HepG2 (cell line): Measurements from ENCODE around the gene NAA38. TPM values are rescaled to one million over a fixed set of nuclear protein-coding genes. Genes with fewer than 3 reads are reported as not detected.

Experiments used
- AKNA ChIP-seq: sonication (generic); formaldehyde crosslinking; IDR thresholded peaks from 2 replicates; pipeline ENCODE4 v1.4.0; 2020; ENCODE audit warnings: missing genetic modification reagents, borderline replicate concordance
- FOXP1 ChIP-seq, 2 experiments: fragments of 450-650 bp in 1 of 2; IDR thresholded peaks; 2 replicates each; pipeline ENCODE4 v1.6.1; 2017 to 2018; ENCODE audit warnings: antibody characterized with exemption in 1 of 2
- IKZF4 ChIP-seq: sonication (generic); formaldehyde crosslinking; IDR thresholded peaks from 2 replicates; pipeline ENCODE4 v1.5.1; 2020; ENCODE audit warnings: borderline replicate concordance, mild to moderate bottlenecking, low read depth, missing genetic modification reagents; ENCODE audit errors: not compliant biosample characterization
- KLF15 ChIP-seq: sonication (generic); formaldehyde crosslinking; IDR thresholded peaks from 2 replicates; pipeline ENCODE4 v1.8.1; 2023; ENCODE audit warnings: borderline replicate concordance, mild to moderate bottlenecking, inconsistent platforms, missing genetic modification reagents, mixed read lengths
- MAFG ChIP-seq: sonication (generic); formaldehyde crosslinking; IDR thresholded peaks from 2 replicates; pipeline ENCODE4 v1.5.1; 2020; ENCODE audit warnings: mild to moderate bottlenecking, missing genetic modification reagents
- MYNN ChIP-seq: sonication (generic); formaldehyde crosslinking; IDR thresholded peaks from 2 replicates; pipeline ENCODE4 v1.4.0; 2020; ENCODE audit warnings: mild to moderate bottlenecking, low read depth, missing genetic modification reagents
- NCOA2 ChIP-seq: sonication (generic); formaldehyde crosslinking; IDR thresholded peaks from 2 replicates; pipeline ENCODE4 v1.8.0; 2022; ENCODE audit warnings: inconsistent platforms
- NR2F6 ChIP-seq, 2 experiments: IDR thresholded peaks; 2 replicates each; pipeline ENCODE4 v1.6.1; 2016; ENCODE audit warnings: antibody characterized with exemption in 1 of 2, mild to moderate bottlenecking in 1 of 2
- RARG ChIP-seq: sonication (generic); formaldehyde crosslinking; IDR thresholded peaks from 2 replicates; pipeline ENCODE4 v1.4.0; 2020; ENCODE audit warnings: low read depth, mild to moderate bottlenecking, missing genetic modification reagents
- ZBTB1 ChIP-seq: sonication (generic); formaldehyde crosslinking; IDR thresholded peaks from 2 replicates; pipeline ENCODE4 v1.4.0; 2020; ENCODE audit warnings: missing genetic modification reagents, borderline replicate concordance
- ZFP1 ChIP-seq: IDR thresholded peaks from 2 replicates; pipeline ENCODE4 v1.6.1; 2016
- ZNF274 ChIP-seq: sonication (generic); formaldehyde crosslinking; IDR thresholded peaks from 2 replicates; pipeline ENCODE4 v1.5.1; 2020; ENCODE audit warnings: mild to moderate bottlenecking, missing genetic modification reagents
- ZNF792 ChIP-seq: IDR thresholded peaks from 2 replicates; pipeline ENCODE4 v1.6.1; 2016
- polyA plus RNA-seq, 8 experiments: library from polyadenylated mRNA; depleted of rRNA in 3 of 8; stranded (reverse) in 7 of 8; unstranded in 1 of 8; fragments of >200 nt; fragmentation: Illumina TruSeq in 4 of 8; extraction: Trizol in 4 of 8; gene quantifications; 2 replicates each; pipeline versions ENCODE4 v1.2.1 to v1.2.3, GENCODE V29; 2011 to 2016; ENCODE audit warnings: low read depth in 4 of 8, missing spikeins in 1 of 8, mixed read lengths in 1 of 8; ENCODE audit not compliant: insufficient read depth in 1 of 8
- total RNA-seq, 5 experiments: library from RNA; depleted of rRNA; stranded (reverse); fragments of >200 nt; fragmentation: Illumina TruSeq; extraction: Trizol; gene quantifications; 2 replicates each; pipeline ENCODE4 v1.2.3, GENCODE V29; 2016; ENCODE audit warnings: low read depth in 1 of 5
- TF ChIP-seq, protein P1 (sequence below): IDR thresholded peaks from 2 replicates; pipeline ENCODE4 v1.6.1; 2018; ENCODE audit warnings: missing genetic modification reagents
- TF ChIP-seq, protein P2 (sequence below): sonication (generic); formaldehyde crosslinking; IDR thresholded peaks from 2 replicates; pipeline ENCODE4 v1.9.0; 2022; ENCODE audit warnings: missing genetic modification reagents, mild to moderate bottlenecking, borderline replicate concordance
- TF ChIP-seq, protein P3 (sequence below): sonication (generic); formaldehyde crosslinking; IDR thresholded peaks from 2 replicates; pipeline ENCODE4 v1.4.0; 2020; ENCODE audit warnings: mild to moderate bottlenecking, missing genetic modification reagents

The NAA38 gene
- total and polyA plus RNA-seq, 2 of the 13 experiments (the other 11 are each of a cell fraction or from before 2014, with no cell fraction given): 46.9 to 91.6 TPM

- TF ChIP-seq ZNF792 (CRISPR knock-in tag) (no peak), MAFG (CRISPR knock-in tag) (no peak), AKNA (CRISPR knock-in tag) (no peak), MYNN (CRISPR knock-in tag) (no peak), NR2F6 (IDR thresholded peaks at IDR 0.05) (no peak), NR2F6 (CRISPR knock-in tag; IDR thresholded peaks at IDR 0.05) (no peak), IKZF4 (CRISPR knock-in tag) (peak; percentile 23), FOXP1 (IDR thresholded peaks at IDR 0.05) (no peak), FOXP1 (CRISPR knock-in tag; IDR thresholded peaks at IDR 0.05) (no peak), RARG (CRISPR knock-in tag) (no peak), NCOA2 (no peak; the same call in 1 of the 2 replicates), ZFP1 (no peak), ZBTB1 (CRISPR knock-in tag) (no peak), KLF15 (CRISPR knock-in tag) (no peak), ZNF274 (no peak)
- TF ChIP-seq, protein P1, sequence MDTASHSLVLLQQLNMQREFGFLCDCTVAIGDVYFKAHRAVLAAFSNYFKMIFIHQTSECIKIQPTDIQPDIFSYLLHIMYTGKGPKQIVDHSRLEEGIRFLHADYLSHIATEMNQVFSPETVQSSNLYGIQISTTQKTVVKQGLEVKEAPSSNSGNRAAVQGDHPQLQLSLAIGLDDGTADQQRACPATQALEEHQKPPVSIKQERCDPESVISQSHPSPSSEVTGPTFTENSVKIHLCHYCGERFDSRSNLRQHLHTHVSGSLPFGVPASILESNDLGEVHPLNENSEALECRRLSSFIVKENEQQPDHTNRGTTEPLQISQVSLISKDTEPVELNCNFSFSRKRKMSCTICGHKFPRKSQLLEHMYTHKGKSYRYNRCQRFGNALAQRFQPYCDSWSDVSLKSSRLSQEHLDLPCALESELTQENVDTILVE: no peak
- TF ChIP-seq, protein P2, sequence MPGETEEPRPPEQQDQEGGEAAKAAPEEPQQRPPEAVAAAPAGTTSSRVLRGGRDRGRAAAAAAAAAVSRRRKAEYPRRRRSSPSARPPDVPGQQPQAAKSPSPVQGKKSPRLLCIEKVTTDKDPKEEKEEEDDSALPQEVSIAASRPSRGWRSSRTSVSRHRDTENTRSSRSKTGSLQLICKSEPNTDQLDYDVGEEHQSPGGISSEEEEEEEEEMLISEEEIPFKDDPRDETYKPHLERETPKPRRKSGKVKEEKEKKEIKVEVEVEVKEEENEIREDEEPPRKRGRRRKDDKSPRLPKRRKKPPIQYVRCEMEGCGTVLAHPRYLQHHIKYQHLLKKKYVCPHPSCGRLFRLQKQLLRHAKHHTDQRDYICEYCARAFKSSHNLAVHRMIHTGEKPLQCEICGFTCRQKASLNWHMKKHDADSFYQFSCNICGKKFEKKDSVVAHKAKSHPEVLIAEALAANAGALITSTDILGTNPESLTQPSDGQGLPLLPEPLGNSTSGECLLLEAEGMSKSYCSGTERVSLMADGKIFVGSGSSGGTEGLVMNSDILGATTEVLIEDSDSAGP (CRISPR knock-in tag): peak; percentile 79; the same call in 1 of the 2 replicates
- TF ChIP-seq, protein P3, sequence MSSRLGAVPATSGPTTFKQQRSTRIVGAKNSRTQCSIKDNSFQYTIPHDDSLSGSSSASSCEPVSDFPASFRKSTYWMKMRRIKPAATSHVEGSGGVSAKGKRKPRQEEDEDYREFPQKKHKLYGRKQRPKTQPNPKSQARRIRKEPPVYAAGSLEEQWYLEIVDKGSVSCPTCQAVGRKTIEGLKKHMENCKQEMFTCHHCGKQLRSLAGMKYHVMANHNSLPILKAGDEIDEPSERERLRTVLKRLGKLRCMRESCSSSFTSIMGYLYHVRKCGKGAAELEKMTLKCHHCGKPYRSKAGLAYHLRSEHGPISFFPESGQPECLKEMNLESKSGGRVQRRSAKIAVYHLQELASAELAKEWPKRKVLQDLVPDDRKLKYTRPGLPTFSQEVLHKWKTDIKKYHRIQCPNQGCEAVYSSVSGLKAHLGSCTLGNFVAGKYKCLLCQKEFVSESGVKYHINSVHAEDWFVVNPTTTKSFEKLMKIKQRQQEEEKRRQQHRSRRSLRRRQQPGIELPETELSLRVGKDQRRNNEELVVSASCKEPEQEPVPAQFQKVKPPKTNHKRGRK (CRISPR knock-in tag): no peak
Measured at GRCh38 chr17:7857713-7858521, 558 bp upstream of the NAA38 start, which contains the start of gene CYB5D1 (continued).
